SK-N-SH treated with all-trans-retinoic acid at 6 μM for 48 hours (cell line): ENCODE data around the gene ALG9.

Experiments
- ARNTL ChIP-seq: fragments of 450-650 bp; formaldehyde crosslinking; IDR thresholded peaks from 2 replicates; pipeline ENCODE4 v1.5.0; 2020; ENCODE audit warnings: low read depth, mild to moderate bottlenecking, moderate library complexity, borderline replicate concordance
- ESRRG ChIP-seq: fragments of 250-450 bp; sonication (Bioruptor Pico); IDR thresholded peaks from 2 replicates; pipeline ENCODE4 v1.6.1; 2021; ENCODE audit warnings: mild to moderate bottlenecking
- OSR1 ChIP-seq: fragments of 250-450 bp; sonication (Bioruptor Pico); IDR thresholded peaks from 2 replicates; pipeline ENCODE4 v1.8.0; 2022; ENCODE audit warnings: moderate library complexity, mild to moderate bottlenecking, inconsistent platforms
- TCF4 ChIP-seq: fragments of 250-450 bp; sonication (Bioruptor Pico); IDR thresholded peaks from 2 replicates; pipeline ENCODE4 v1.8.0; 2021; ENCODE audit warnings: mild to moderate bottlenecking, moderate library complexity, borderline replicate concordance
- ZC3H10 ChIP-seq: fragments of 250-450 bp; sonication (Bioruptor Pico); IDR thresholded peaks from 2 replicates; pipeline ENCODE4 v1.5.1; 2021; ENCODE audit warnings: mild to moderate bottlenecking, moderate library complexity
- ZFP3 ChIP-seq: fragments of 250-450 bp; sonication (Bioruptor Pico); IDR thresholded peaks from 2 replicates; pipeline ENCODE4 v1.5.0; 2020; ENCODE audit warnings: mild to moderate bottlenecking, moderate library complexity
- ZNF8 ChIP-seq: fragments of 450-650 bp; formaldehyde crosslinking; IDR thresholded peaks from 2 replicates; pipeline ENCODE4 v1.5.0; 2020; ENCODE audit warnings: mild to moderate bottlenecking, moderate library complexity
- TF ChIP-seq, protein P1 (sequence below): fragments of 250-450 bp; sonication (Bioruptor Pico); IDR thresholded peaks from 2 replicates; pipeline ENCODE4 v1.5.1; 2020; ENCODE audit warnings: low read depth, mild to moderate bottlenecking, moderate library complexity
- TF ChIP-seq, protein P2 (sequence below): fragments of 250-450 bp; sonication (Bioruptor Pico); IDR thresholded peaks from 2 replicates; pipeline ENCODE4 v1.8.0; 2020; ENCODE audit warnings: mild to moderate bottlenecking, moderate library complexity, borderline replicate concordance
- TF ChIP-seq, protein P3 (sequence below): fragments of 250-450 bp; sonication (Bioruptor Pico); IDR thresholded peaks from 2 replicates; pipeline ENCODE4 v1.5.0; 2020; ENCODE audit warnings: mild to moderate bottlenecking, moderate library complexity
- TF ChIP-seq, protein P4 (sequence below): fragments of 250-450 bp; sonication (Bioruptor Pico); IDR thresholded peaks from 2 replicates; pipeline ENCODE4 v1.5.1; 2021; ENCODE audit warnings: mild to moderate bottlenecking, moderate library complexity

DNA sequence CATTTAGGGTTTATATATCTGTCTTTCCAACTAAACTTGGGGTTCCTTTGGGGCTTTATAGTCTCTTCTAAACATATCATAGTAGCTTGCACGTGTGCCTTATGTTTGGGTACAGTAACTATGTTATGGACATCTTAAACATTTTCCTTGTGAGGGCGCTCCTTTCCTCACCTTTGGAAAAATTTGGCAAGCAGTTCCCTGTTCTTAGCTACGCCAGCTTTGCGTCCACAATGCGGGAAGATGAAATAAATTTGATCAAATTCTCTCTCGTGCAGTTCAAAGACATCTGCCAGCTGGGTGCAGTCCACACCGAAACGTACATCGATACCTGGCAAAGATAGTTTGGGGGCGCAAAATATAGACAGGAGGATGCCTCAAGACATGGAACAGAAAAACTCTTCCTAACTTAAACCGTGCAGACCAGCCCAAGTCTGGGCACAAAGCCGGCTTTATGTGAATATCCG lies 7.0 kb upstream of the ALG9 start:
- TF ChIP-seq ZFP3 (CRISPR knock-in tag) (no peak), ZC3H10 (CRISPR knock-in tag) (no peak), ARNTL (CRISPR knock-in tag) (no peak), TCF4 (0 out of 2 replicates have a peak, but pooled peaks have one; percentile 11), OSR1 (CRISPR knock-in tag) (no peak), ESRRG (no peak), ZNF8 (no peak)
- TF ChIP-seq, protein P1, sequence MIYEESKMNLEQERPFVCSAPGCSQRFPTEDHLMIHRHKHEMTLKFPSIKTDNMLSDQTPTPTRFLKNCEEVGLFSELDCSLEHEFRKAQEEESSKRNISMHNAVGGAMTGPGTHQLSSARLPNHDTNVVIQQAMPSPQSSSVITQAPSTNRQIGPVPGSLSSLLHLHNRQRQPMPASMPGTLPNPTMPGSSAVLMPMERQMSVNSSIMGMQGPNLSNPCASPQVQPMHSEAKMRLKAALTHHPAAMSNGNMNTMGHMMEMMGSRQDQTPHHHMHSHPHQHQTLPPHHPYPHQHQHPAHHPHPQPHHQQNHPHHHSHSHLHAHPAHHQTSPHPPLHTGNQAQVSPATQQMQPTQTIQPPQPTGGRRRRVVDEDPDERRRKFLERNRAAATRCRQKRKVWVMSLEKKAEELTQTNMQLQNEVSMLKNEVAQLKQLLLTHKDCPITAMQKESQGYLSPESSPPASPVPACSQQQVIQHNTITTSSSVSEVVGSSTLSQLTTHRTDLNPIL (CRISPR knock-in tag): no peak
- TF ChIP-seq, protein P2, sequence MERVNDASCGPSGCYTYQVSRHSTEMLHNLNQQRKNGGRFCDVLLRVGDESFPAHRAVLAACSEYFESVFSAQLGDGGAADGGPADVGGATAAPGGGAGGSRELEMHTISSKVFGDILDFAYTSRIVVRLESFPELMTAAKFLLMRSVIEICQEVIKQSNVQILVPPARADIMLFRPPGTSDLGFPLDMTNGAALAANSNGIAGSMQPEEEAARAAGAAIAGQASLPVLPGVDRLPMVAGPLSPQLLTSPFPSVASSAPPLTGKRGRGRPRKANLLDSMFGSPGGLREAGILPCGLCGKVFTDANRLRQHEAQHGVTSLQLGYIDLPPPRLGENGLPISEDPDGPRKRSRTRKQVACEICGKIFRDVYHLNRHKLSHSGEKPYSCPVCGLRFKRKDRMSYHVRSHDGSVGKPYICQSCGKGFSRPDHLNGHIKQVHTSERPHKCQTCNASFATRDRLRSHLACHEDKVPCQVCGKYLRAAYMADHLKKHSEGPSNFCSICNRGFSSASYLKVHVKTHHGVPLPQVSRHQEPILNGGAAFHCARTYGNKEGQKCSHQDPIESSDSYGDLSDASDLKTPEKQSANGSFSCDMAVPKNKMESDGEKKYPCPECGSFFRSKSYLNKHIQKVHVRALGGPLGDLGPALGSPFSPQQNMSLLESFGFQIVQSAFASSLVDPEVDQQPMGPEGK: no peak
- TF ChIP-seq, protein P3, sequence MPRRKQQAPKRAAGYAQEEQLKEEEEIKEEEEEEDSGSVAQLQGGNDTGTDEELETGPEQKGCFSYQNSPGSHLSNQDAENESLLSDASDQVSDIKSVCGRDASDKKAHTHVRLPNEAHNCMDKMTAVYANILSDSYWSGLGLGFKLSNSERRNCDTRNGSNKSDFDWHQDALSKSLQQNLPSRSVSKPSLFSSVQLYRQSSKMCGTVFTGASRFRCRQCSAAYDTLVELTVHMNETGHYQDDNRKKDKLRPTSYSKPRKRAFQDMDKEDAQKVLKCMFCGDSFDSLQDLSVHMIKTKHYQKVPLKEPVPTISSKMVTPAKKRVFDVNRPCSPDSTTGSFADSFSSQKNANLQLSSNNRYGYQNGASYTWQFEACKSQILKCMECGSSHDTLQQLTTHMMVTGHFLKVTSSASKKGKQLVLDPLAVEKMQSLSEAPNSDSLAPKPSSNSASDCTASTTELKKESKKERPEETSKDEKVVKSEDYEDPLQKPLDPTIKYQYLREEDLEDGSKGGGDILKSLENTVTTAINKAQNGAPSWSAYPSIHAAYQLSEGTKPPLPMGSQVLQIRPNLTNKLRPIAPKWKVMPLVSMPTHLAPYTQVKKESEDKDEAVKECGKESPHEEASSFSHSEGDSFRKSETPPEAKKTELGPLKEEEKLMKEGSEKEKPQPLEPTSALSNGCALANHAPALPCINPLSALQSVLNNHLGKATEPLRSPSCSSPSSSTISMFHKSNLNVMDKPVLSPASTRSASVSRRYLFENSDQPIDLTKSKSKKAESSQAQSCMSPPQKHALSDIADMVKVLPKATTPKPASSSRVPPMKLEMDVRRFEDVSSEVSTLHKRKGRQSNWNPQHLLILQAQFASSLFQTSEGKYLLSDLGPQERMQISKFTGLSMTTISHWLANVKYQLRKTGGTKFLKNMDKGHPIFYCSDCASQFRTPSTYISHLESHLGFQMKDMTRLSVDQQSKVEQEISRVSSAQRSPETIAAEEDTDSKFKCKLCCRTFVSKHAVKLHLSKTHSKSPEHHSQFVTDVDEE (CRISPR knock-in tag): no peak
- TF ChIP-seq, protein P4, sequence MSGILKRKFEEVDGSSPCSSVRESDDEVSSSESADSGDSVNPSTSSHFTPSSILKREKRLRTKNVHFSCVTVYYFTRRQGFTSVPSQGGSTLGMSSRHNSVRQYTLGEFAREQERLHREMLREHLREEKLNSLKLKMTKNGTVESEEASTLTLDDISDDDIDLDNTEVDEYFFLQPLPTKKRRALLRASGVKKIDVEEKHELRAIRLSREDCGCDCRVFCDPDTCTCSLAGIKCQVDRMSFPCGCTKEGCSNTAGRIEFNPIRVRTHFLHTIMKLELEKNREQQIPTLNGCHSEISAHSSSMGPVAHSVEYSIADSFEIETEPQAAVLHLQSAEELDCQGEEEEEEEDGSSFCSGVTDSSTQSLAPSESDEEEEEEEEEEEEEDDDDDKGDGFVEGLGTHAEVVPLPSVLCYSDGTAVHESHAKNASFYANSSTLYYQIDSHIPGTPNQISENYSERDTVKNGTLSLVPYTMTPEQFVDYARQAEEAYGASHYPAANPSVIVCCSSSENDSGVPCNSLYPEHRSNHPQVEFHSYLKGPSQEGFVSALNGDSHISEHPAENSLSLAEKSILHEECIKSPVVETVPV (CRISPR knock-in tag): no peak
